Activated CD4-positive, alpha-beta memory T cell treated with anti-CD3 and anti-CD28 coated beads for 36 hours (primary cell): ENCODE data around the gene FPGS. TPM values are rescaled to one million over a fixed set of nuclear protein-coding genes. Genes with fewer than 3 reads are reported as not detected.

ENCODE experiments used
- CTCF ChIA-PET: fragments of 350-600 bp; sonication (Branson Sonifier 250); formaldehyde crosslinking; loops from one replicate; lab custom pipeline; 2021; ENCODE audit warnings: antibody characterized with exemption, inconsistent platforms; lab: Charles Lee
- POLR2A ChIA-PET: fragments of 350-600 bp; sonication (Branson Sonifier 250); formaldehyde crosslinking; loops from one replicate; lab custom pipeline; 2021; ENCODE audit warnings: antibody characterized with exemption; lab: Charles Lee
- DNase-seq: peaks from one replicate; pipeline ENCODE4 v3.0.0-alpha.2; 2020
- H3K27ac Mint-ChIP-seq: one replicate; pipeline ENCODE4 v1.8.0; 2021; ENCODE audit warnings: mixed read lengths
- H3K27me3 Mint-ChIP-seq: one replicate; pipeline ENCODE4 v1.8.0; 2021; ENCODE audit warnings: mixed read lengths
- H3K36me3 Mint-ChIP-seq: one replicate; pipeline ENCODE4 v1.8.0; 2021; ENCODE audit warnings: mixed read lengths
- H3K4me1 Mint-ChIP-seq: one replicate; pipeline ENCODE4 v1.8.0; 2021; ENCODE audit warnings: low read depth, mixed read lengths
- H3K4me3 Mint-ChIP-seq: one replicate; pipeline ENCODE4 v1.8.0; 2021; ENCODE audit warnings: mild to moderate bottlenecking, mixed read lengths
- H3K9me3 Mint-ChIP-seq: one replicate; pipeline ENCODE4 v1.8.0; 2021; ENCODE audit warnings: mixed read lengths
- intact Hi-C: fragments of 100-400 bp; cut with micrococcal nuclease; formaldehyde crosslinking; loops from one replicate; pipeline ENCODE4 v1.15.1; 2023
- total RNA-seq, 2 experiments: library from RNA; stranded (reverse); gene quantifications; one replicate each; pipeline ENCODE4 v1.2.3, GENCODE V29; 2021

The FPGS gene
- total RNA-seq, 2 experiments from 2014 or later: 80.0 to 83.9 TPM

GRCh38 chr9:127790094-127790855, 12.4 kb upstream of the FPGS start:
- ChIA-PET POLR2A (interaction anchor here (3.6 kb wide), 1 partner anchor 11 kb away, joined by 23 read pairs; the partner anchor contains the start of gene SH2D3C), CTCF (interaction anchor here (1.3 to 1.4 kb wide), 2 partner anchors 55 to 80 kb away, joined by 5 to 6 read pairs; partner anchors contain the start of gene TOR2A)
- H3K36me3 Mint-ChIP-seq: peaks cover 49% of the 10 kb centered on the region
- H3K27me3 Mint-ChIP-seq: no peaks in the 10 kb centered on the region
- no peak for DNase-seq
- intact Hi-C loops: no loop called here
- peak overlapping the region; percentile 70 for H3K27ac Mint-ChIP-seq
- H3K4me3 Mint-ChIP-seq: no peak overlapping the region
- H3K4me1 Mint-ChIP-seq: peaks cover 39% of the 10 kb centered on the region
- no peaks in the 10 kb centered on the region for H3K9me3 Mint-ChIP-seq

- POLR2A ChIA-PET: interaction anchor here (2.2 kb wide), 1 partner anchor 12 kb away, joined by 7 read pairs; the partner anchor contains the start of gene SH2D3C
- Mint-ChIP-seq H3K36me3 (peaks cover 49% of the 10 kb centered on the region), H3K4me3 (no peak overlapping the region), H3K27me3 (no peaks in the 10 kb centered on the region), H3K27ac (peak overlapping the region; percentile 13), H3K4me1 (peaks cover 43% of the 10 kb centered on the region), H3K9me3 (no peaks in the 10 kb centered on the region)
- CTCF ChIA-PET: interaction anchor here (1.3 to 1.4 kb wide), 2 partner anchors 56 to 79 kb away, joined by 5 to 6 read pairs; partner anchors contain the start of gene TOR2A
- no peak for DNase-seq
- intact Hi-C loops: no loop called here
Observed at GRCh38 chr9:127791085-127791484, 11.6 kb upstream of the FPGS start.

GRCh38 chr9:127792417-127793031, 10.2 kb upstream of the FPGS start:
- POLR2A ChIA-PET: interaction anchor here (0.7 to 2.2 kb wide), 4 partner anchors 8 to 55 kb away, joined by 3 to 11 read pairs (median 6); partner anchors contain the start of genes FPGS and SH2D3C
- no peak for DNase-seq
- H3K9me3 Mint-ChIP-seq: no peaks in the 10 kb centered on the region
- peaks cover 37% of the 10 kb centered on the region for H3K36me3 Mint-ChIP-seq
- no peak overlapping the region for H3K4me3 Mint-ChIP-seq
- H3K4me1 Mint-ChIP-seq: peaks cover 45% of the 10 kb centered on the region
- no peaks in the 10 kb centered on the region for H3K27me3 Mint-ChIP-seq
- no peak overlapping the region for H3K27ac Mint-ChIP-seq
- intact Hi-C loops: no loop called here
- CTCF ChIA-PET: interaction anchor here (0.8 to 1.8 kb wide), 3 partner anchors 9 to 77 kb away, joined by 3 to 11 read pairs (median 4); no protein-coding TSS in a partner anchor

- Mint-ChIP-seq H3K4me3 (no peak overlapping the region), H3K9me3 (no peaks in the 10 kb centered on the region), H3K36me3 (peaks cover 31% of the 10 kb centered on the region), H3K4me1 (peaks cover 43% of the 10 kb centered on the region), H3K27ac (no peak overlapping the region), H3K27me3 (no peaks in the 10 kb centered on the region)
- CTCF ChIA-PET: interaction anchor here (0.5 to 1.8 kb wide), 3 partner anchors 13 to 77 kb away, joined by 3 to 11 read pairs (median 4); no protein-coding TSS in a partner anchor
- intact Hi-C loops: no loop called here
- POLR2A ChIA-PET: interaction anchor here (0.6 to 2.2 kb wide), 5 partner anchors 10 to 218 kb away, joined by 3 to 11 read pairs (median 3); partner anchors contain the start of genes FPGS and SH2D3C
- DNase-seq: no peak
Observed at GRCh38 chr9:127793093-127793708, 9.5 kb upstream of the FPGS start.

- H3K27ac Mint-ChIP-seq: peak overlapping the region; percentile 5
- no peaks in the 10 kb centered on the region for H3K27me3 Mint-ChIP-seq
- H3K4me1 Mint-ChIP-seq: peaks cover 34% of the 10 kb centered on the region
- DNase-seq: no peak
- POLR2A ChIA-PET: no interaction called here
- no peak overlapping the region for H3K4me3 Mint-ChIP-seq
- intact Hi-C loops: no loop called here
- CTCF ChIA-PET: interaction anchor here (0.5 kb wide), 1 partner anchor 12 kb away, joined by 4 read pairs; no protein-coding TSS in a partner anchor
- no peaks in the 10 kb centered on the region for H3K9me3 Mint-ChIP-seq
- H3K36me3 Mint-ChIP-seq: peaks cover 22% of the 10 kb centered on the region
Observed at GRCh38 chr9:127794001-127794791, 8.5 kb upstream of the FPGS start.

- no peaks in the 10 kb centered on the region for H3K9me3 Mint-ChIP-seq
- H3K36me3 Mint-ChIP-seq: peaks cover 6% of the 10 kb centered on the region
- intact Hi-C loops: no loop called here
- H3K27ac Mint-ChIP-seq: peak overlapping the region; percentile 21
- CTCF ChIA-PET: interaction anchor here (2.3 kb wide), 1 partner anchor 9 kb away, joined by 4 read pairs; no protein-coding TSS in a partner anchor
- DNase-seq: no peak
- peak overlapping the region; percentile 18 for H3K4me3 Mint-ChIP-seq
- no peaks in the 10 kb centered on the region for H3K27me3 Mint-ChIP-seq
- POLR2A ChIA-PET: interaction anchor here (0.6 to 1.9 kb wide), 2 partner anchors 10 to 32 kb away, joined by 3 to 7 read pairs; partner anchors contain the start of gene CDK9
- peaks cover 27% of the 10 kb centered on the region for H3K4me1 Mint-ChIP-seq
Observed at GRCh38 chr9:127796225-127796813, 6.4 kb upstream of the FPGS start.

- ChIA-PET CTCF (interaction anchor here (0.9 to 2.3 kb wide), 4 partner anchors 9 to 237 kb away, joined by 3 to 4 read pairs (median 3); partner anchors contain the start of gene CDK9), POLR2A (interaction anchor here (0.6 to 1.9 kb wide), 3 partner anchors 8 to 32 kb away, joined by 3 to 7 read pairs (median 3); partner anchors contain the start of gene CDK9)
- Mint-ChIP-seq H3K27ac (peak overlapping the region; percentile 21), H3K4me1 (peaks cover 29% of the 10 kb centered on the region), H3K9me3 (no peaks in the 10 kb centered on the region), H3K36me3 (peaks cover 4% of the 10 kb centered on the region), H3K4me3 (peak overlapping the region; percentile 18), H3K27me3 (no peaks in the 10 kb centered on the region)
- no peak for DNase-seq
- intact Hi-C loops: no loop called here
Observed at GRCh38 chr9:127796852-127797370, 5.8 kb upstream of the FPGS start.

- ChIA-PET POLR2A (interaction anchor here (1.1 to 2.7 kb wide), 3 partner anchors 10 to 31 kb away, joined by 7 to 11 read pairs (median 7); partner anchors contain the start of gene CDK9), CTCF (interaction anchor here (2.2 to 5.0 kb wide), 2 partner anchors 67 to 68 kb away, joined by 12 to 27 read pairs; partner anchors contain the start of gene TOR2A)
- H3K27me3 Mint-ChIP-seq: no peaks in the 10 kb centered on the region
- peak overlapping the region; percentile 68 for H3K27ac Mint-ChIP-seq
- DNase-seq: no peak
- peaks cover 11% of the 10 kb centered on the region for H3K36me3 Mint-ChIP-seq
- peak overlapping the region; percentile 76 for H3K4me3 Mint-ChIP-seq
- H3K9me3 Mint-ChIP-seq: no peaks in the 10 kb centered on the region
- peaks cover 30% of the 10 kb centered on the region for H3K4me1 Mint-ChIP-seq
- intact Hi-C loops: loop anchor here (1.0 to 2.0 kb wide), 2 partner anchors 16 to 31 kb away; partner anchors contain the start of gene CDK9
Observed at GRCh38 chr9:127801955-127802575, 617 bp upstream of the FPGS start.

GRCh38 chr9:127803507-127804352, 1.0 kb downstream of the FPGS start:
- no peaks in the 10 kb centered on the region for H3K9me3 Mint-ChIP-seq
- peak overlapping the region; percentile 88 for H3K4me3 Mint-ChIP-seq
- DNase-seq: peak; percentile 46
- peak overlapping the region; percentile 88 for H3K27ac Mint-ChIP-seq
- intact Hi-C loops: loop anchor here (2.0 kb wide), 1 partner anchor 33 kb away; no protein-coding TSS in a partner anchor
- H3K27me3 Mint-ChIP-seq: no peaks in the 10 kb centered on the region
- H3K36me3 Mint-ChIP-seq: peaks cover 15% of the 10 kb centered on the region
- CTCF ChIA-PET: interaction anchor here (0.5 to 5.0 kb wide), 3 partner anchors 18 to 66 kb away, joined by 3 to 27 read pairs (median 3); partner anchors contain the start of gene CDK9
- H3K4me1 Mint-ChIP-seq: peaks cover 23% of the 10 kb centered on the region
- POLR2A ChIA-PET: interaction anchor here (0.9 to 2.7 kb wide), 3 partner anchors 11 to 69 kb away, joined by 3 to 11 read pairs (median 7); no protein-coding TSS in a partner anchor
